Mucosa of stomach (tissue), 1 donor: ENCODE measurements around the gene MOCS3.
A peak's percentile ranks its signal among the peaks of the same experiment; 100 is the strongest.

Experiments
- H3K27me3 ChIP-seq: one replicate; pipeline ENCODE4 v1.7.0; 2013; ENCODE audit warnings: mild to moderate bottlenecking, low read length; ENCODE audit not compliant: control insufficient read depth, insufficient read depth
- H3K36me3 ChIP-seq: one replicate; pipeline ENCODE4 v1.7.0; 2013; ENCODE audit warnings: low read length; ENCODE audit not compliant: control insufficient read depth, insufficient read depth
- H3K4me1 ChIP-seq: one replicate; pipeline ENCODE4 v1.7.0; 2013; ENCODE audit warnings: mild to moderate bottlenecking, low read length; ENCODE audit not compliant: control insufficient read depth, insufficient read depth
- H3K4me3 ChIP-seq: one replicate; pipeline ENCODE4 v1.7.0; 2013; ENCODE audit warnings: low read length
- H3K9ac ChIP-seq: one replicate; pipeline ENCODE4 v1.7.0; 2013; ENCODE audit warnings: mild to moderate bottlenecking, low read length, moderate library complexity
- H3K9me3 ChIP-seq: one replicate; pipeline ENCODE4 v1.7.0; 2013; ENCODE audit warnings: mild to moderate bottlenecking, low read length, moderate library complexity; ENCODE audit not compliant: control insufficient read depth
- donor health status: Pancreatic carcinoma.

MOCS3 gene

DNA sequence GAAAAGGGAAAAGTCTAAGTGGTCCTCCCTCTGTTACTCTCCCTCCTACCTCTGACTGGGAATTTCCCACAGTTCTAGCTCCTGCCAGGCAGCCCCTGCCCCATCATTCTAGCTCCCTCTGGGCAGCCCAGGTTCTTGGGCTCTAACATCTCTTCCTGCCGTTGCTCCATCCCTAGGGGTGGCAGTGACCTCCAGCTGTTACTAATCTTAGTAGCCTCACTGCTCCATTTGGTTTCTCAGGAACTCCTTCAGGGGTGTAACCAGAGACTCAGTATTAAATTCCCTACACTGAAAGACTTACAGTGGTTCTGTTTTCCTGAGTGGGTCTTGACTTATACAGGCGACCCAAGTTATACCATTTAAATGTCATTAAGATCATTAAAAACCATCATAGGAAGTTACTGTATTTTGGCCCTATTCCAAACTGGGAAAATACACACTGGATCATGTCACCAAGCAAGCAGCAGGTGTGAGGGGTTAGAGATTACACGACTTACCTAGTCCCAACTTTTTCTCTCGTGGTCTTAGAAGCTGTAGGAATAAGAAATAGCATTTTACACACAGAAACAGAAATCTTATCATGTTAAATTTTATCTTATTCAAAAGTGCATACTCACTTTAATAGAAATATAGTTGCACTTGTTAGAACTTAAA is 10.4 kb upstream of the MOCS3 start:
- Histone ChIP-seq H3K4me1 (no peaks in the 10 kb centered on the region), H3K36me3 (no peaks in the 10 kb centered on the region), H3K27me3 (no peaks in the 10 kb centered on the region), H3K4me3 (no peak overlapping the region), H3K9ac (no peak overlapping the region), H3K9me3 (no peaks in the 10 kb centered on the region)

DNA sequence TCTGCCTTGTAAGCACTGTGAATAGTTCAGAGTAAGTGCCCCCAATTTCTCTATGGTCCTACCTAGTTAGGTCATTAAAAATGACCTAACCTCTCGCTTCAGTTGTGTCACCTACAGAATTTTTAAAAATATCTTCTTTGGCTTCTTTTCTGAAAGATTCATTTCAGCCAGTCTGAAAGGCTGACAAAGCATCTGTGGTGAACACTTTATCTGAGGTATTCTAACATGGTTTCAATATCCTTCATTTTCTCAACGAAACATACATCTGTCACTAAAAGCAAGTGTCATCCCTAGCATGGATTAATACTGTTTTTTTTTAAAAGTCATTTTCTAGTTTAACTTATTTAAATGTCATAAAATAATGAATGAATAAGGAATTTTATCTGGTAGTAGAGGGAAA is 5.4 kb upstream of the MOCS3 start:
- no peak overlapping the region for H3K9ac ChIP-seq
- no peaks in the 10 kb centered on the region for H3K36me3 ChIP-seq
- H3K4me3 ChIP-seq: no peak overlapping the region
- H3K27me3 ChIP-seq: no peaks in the 10 kb centered on the region
- H3K4me1 ChIP-seq: peaks cover 3% of the 10 kb centered on the region
- H3K9me3 ChIP-seq: no peaks in the 10 kb centered on the region

DNA sequence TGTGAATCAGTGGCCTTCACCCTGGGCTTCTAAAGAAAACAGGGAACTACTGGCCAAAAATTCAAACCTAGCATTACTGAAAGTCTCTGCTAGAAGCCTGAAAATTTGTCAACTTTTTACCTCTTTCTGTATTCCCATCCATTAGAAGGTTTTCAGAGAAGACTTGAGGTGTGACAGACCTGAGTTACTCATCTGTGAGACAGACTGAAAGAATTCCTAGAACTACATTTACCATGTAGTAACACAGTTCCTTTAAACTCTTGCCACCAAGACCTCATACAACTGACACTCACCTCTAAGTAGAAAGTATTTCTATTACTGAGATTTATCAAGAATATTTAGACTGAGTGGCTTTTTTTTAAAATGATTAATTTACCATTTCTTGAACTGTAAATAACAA is 4.8 kb upstream of the MOCS3 start:
- Histone ChIP-seq H3K27me3 (no peaks in the 10 kb centered on the region), H3K4me1 (peaks cover 3% of the 10 kb centered on the region), H3K36me3 (no peaks in the 10 kb centered on the region), H3K9me3 (no peaks in the 10 kb centered on the region), H3K9ac (no peak overlapping the region), H3K4me3 (no peak overlapping the region)

DNA sequence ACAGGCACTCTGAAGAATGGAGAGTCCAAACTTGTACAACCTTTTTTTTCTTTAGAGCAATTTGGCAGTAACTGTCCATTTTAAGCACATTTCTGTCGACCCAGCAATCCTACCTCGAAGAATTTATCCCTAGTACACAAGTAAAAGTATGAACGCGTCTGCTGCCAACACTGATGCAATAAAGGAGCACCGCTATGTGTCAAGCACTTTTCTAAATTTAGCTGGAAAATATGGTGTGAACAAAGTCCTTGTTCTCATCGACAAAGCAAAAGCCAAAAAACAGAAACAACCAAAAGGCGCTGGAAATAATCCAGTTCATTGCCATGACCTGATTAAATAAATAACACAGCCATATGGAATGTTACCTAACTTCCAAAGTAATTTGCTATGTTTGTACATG is 1.3 kb upstream of the MOCS3 start:
- H3K9ac ChIP-seq: peak overlapping the region; percentile 77
- H3K4me1 ChIP-seq: peaks cover 13% of the 10 kb centered on the region
- H3K36me3 ChIP-seq: no peaks in the 10 kb centered on the region
- H3K4me3 ChIP-seq: peak overlapping the region; percentile 31
- H3K9me3 ChIP-seq: no peaks in the 10 kb centered on the region
- H3K27me3 ChIP-seq: no peaks in the 10 kb centered on the region

DNA sequence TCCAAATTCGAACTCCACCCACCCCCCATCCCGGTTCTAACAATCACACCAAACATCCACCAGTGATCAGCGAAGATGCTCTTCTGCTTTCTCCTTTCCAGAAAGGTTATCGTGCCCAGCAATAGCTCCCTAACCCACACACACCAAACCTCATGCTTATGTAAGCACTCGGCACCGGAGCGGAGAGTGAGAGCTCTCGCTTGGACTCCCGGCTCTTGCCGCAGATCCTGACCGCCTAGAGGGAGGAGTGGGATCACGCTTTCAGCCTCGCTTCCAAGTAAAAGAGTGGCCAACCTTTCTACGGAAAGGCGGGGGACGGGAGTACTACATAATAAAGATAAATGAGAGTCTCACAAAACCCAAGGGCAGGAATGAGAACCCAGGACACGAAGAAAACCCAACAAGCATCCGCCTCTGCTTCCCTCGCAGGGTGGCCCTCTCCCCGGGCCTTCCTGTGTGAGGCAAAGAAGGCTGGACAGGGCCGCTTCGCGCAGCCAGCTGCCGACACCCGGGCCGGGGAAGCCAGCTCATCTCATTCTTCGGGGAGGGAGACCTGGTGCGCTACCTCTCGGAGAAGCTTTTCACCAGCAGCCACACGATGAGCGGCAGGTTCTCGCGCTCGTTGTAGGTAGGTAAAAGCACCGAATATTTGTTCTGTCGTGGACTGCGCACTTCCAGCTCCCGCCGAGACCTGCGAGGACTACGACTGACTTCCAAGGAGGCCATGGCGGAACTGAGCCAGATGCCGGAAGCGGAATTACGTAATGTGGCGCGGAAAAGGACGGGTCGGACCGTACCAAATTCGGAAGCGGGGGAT is 612 bp upstream of the MOCS3 start, which contains the start of gene DPM1:
Gene DPM1 (minus strand): TSS at position 735 of the 817 bp plus-strand sequence. CDS start 9 bp downstream, at position 726.
- Histone ChIP-seq H3K4me1 (peaks cover 13% of the 10 kb centered on the region), H3K36me3 (no peaks in the 10 kb centered on the region), H3K4me3 (peak within 1 kb of the TSS; percentile 31), H3K9ac (peak within 1 kb of the TSS; percentile 77), H3K27me3 (no peaks in the 10 kb centered on the region), H3K9me3 (no peaks in the 10 kb centered on the region)

DNA sequence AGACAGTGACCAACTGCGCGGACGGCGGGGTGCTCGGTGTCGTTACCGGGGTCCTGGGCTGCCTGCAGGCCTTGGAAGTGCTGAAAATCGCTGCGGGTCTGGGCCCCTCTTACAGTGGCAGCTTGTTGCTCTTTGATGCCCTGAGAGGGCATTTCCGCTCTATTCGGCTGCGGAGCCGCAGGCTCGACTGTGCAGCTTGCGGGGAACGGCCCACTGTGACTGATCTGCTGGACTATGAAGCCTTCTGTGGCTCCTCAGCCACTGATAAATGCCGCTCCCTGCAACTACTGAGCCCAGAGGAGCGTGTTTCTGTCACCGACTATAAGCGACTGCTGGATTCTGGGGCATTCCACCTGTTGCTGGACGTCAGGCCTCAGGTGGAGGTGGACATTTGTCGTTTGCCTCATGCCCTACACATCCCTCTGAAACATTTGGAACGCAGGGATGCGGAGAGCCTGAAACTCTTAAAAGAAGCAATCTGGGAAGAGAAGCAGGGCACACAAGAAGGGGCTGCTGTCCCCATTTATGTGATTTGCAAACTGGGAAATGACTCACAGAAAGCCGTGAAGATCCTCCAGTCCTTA is 1.0 kb downstream of the MOCS3 start:
- Histone ChIP-seq H3K27me3 (no peaks in the 10 kb centered on the region), H3K36me3 (no peaks in the 10 kb centered on the region), H3K4me1 (peaks cover 13% of the 10 kb centered on the region), H3K9me3 (no peaks in the 10 kb centered on the region), H3K4me3 (peak overlapping the region; percentile 31), H3K9ac (peak overlapping the region; percentile 77)

DNA sequence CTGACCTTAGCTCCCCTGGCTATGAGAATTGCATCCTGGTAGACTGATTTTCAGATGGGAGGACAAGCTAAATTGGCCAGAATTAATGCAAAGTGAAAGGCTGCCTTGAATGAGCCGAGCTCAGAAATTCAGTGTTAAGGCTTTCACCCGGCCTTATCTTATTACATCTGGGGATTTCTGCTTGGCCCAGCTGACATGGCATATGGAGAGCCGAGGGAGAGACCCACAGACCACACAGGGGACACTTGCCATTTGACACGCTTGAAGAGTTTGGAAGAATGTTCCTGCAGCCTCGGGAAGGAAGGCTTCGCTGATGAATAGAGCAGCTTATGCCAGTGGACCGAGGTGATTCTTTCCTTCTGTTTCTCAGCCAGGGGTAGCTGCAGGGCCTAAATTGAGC is 9.0 kb downstream of the MOCS3 start:
- Histone ChIP-seq H3K4me1 (no peaks in the 10 kb centered on the region), H3K36me3 (no peaks in the 10 kb centered on the region), H3K27me3 (no peaks in the 10 kb centered on the region), H3K9ac (no peak overlapping the region), H3K9me3 (no peaks in the 10 kb centered on the region), H3K4me3 (no peak overlapping the region)

DNA sequence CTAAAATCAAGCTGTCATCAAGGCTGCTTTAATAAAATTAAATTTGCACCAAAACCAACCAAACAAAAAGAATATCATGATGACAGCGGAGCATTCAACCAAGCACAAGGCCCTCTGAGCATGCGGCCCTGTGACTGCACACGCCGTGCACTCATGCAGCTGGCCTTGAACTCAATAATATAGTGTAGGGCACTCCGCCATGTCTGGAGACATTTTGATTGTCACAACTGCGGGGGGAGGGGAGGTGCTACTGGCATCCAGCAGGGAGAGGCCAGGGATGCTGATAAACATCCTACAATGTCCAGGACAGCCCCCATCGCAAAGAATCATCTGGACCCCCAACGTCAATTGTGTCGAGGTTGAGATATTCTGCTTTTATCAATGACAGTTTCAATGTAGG is 9.7 kb downstream of the MOCS3 start:
- no peaks in the 10 kb centered on the region for H3K4me1 ChIP-seq
- no peaks in the 10 kb centered on the region for H3K36me3 ChIP-seq
- H3K4me3 ChIP-seq: no peak overlapping the region
- H3K9ac ChIP-seq: no peak overlapping the region
- no peaks in the 10 kb centered on the region for H3K9me3 ChIP-seq
- no peaks in the 10 kb centered on the region for H3K27me3 ChIP-seq

DNA sequence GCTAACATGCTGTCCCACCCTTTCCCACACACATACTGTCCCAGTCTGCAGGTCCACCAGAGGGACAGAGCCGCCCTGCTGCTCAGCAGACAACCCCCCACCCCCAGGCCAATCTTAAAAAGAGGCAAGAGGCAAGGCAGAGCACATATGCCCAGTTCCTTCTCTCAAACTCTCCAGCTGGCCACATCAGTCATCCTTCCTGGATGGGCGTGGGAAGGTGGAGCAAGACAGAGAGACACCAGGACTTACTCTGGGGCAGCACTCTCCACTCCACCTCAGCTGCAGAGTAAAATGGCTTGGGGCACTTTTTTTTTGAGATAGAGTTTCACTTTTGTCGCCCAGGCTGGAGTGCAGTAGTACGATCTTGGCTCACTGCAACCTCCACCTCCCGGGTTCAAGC is 10.8 kb downstream of the MOCS3 start:
- Histone ChIP-seq H3K4me1 (no peaks in the 10 kb centered on the region), H3K27me3 (no peaks in the 10 kb centered on the region), H3K9me3 (no peaks in the 10 kb centered on the region), H3K9ac (no peak overlapping the region), H3K4me3 (no peak overlapping the region), H3K36me3 (no peaks in the 10 kb centered on the region)

DNA sequence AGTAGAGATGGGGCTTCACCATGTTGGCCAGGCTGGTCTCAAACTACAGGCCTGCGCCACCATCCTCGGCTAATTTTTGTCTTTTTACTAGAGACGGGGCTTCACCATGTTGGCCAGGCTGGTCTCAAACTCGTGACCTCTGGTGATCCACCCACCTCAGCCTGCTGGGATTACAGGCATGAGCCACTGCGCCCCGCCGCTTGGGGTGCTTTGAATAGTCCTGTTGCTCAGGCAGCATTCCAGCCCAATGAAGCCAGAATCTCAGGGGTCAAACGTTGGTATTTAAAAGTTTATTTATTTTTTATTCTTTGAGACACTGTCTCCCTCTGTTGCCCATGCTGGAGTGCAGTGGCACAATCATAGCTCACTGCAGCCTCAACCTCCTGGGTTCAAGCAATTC is 11.3 kb downstream of the MOCS3 start:
- no peaks in the 10 kb centered on the region for H3K27me3 ChIP-seq
- no peak overlapping the region for H3K9ac ChIP-seq
- no peaks in the 10 kb centered on the region for H3K4me1 ChIP-seq
- no peak overlapping the region for H3K4me3 ChIP-seq
- H3K9me3 ChIP-seq: no peaks in the 10 kb centered on the region
- no peaks in the 10 kb centered on the region for H3K36me3 ChIP-seq

DNA sequence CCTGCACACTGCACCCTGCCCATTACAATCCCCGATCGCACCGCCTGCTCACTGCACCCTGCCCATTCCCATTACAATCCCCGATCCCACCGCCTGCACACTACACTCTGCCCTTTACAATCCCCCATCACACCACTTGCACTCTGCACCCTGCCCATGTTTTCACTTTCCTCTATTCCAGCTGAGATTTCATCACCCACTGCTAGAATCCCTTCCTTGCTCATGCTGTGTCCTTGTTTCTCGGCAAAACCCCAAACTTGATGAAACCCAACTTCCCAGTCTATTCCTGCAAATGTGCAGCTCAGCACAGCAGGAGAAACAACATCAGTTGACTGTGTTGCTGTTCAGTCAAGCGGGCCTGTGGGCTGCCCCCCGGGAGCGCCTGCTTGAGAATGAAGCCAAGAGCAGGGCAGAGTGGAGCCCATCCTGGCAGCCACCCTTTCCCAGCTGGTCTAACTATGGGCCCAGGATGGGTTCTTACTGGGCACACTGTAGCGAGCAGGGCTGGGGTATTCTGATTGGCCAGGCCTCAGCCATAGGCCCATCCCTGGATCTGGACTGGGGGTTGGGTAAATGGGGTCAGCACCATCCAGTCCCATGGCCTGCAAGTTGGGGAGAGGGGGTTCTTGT is 17.2 kb downstream of the MOCS3 start:
- Histone ChIP-seq H3K4me3 (no peak overlapping the region), H3K9ac (no peak overlapping the region), H3K4me1 (no peaks in the 10 kb centered on the region), H3K27me3 (peaks cover 21% of the 10 kb centered on the region), H3K36me3 (no peaks in the 10 kb centered on the region), H3K9me3 (no peaks in the 10 kb centered on the region)
